ENCODE data around the gene NDUFS7.

DNA sequence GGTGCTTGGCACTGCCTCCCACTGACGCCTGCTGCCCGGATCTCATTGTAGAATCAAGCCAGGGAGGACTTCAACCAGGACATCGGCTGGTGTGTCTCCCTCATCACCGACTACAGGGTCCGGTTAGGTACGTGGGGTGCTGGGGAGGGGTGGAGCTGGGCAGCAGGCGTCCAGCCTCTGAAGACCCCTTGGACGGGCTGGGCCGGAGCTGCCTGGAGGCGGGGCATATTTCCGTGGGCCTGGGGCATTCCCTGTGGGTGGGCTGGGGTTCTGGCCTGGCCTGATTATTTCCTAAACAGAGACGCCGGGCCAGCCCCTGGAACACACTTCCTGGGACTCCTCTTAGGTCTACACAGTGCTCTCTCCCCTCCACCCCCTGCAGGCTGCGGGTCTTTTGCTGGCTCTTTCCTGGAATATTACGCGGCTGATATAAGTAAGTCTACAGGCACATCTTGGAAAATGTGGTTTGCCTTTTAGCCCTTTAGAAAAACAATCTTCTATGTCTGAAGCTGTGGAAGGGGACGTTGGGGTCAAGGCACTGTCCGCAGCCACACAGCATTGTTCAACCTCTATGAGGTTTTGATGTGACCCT lies 14.4 kb upstream of the NDUFS7 start:
- TF ChIP-seq, protein P1, sequence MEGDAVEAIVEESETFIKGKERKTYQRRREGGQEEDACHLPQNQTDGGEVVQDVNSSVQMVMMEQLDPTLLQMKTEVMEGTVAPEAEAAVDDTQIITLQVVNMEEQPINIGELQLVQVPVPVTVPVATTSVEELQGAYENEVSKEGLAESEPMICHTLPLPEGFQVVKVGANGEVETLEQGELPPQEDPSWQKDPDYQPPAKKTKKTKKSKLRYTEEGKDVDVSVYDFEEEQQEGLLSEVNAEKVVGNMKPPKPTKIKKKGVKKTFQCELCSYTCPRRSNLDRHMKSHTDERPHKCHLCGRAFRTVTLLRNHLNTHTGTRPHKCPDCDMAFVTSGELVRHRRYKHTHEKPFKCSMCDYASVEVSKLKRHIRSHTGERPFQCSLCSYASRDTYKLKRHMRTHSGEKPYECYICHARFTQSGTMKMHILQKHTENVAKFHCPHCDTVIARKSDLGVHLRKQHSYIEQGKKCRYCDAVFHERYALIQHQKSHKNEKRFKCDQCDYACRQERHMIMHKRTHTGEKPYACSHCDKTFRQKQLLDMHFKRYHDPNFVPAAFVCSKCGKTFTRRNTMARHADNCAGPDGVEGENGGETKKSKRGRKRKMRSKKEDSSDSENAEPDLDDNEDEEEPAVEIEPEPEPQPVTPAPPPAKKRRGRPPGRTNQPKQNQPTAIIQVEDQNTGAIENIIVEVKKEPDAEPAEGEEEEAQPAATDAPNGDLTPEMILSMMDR (IDR thresholded peaks at IDR 0.05) = no peak
- no peak for TF ChIP-seq POLR2A (IDR thresholded peaks at IDR 0.05)
